GM23338 (cell line): ENCODE data around the gene ZNF484. TPM values are rescaled to one million over a fixed set of nuclear protein-coding genes. Genes with fewer than 3 reads are reported as not detected.

Experiments used
- ATAC-seq: fragments of 200-7000 bp; cut with Tn5 transposase; 3 replicates; pipeline ENCODE4 v1.9.1; 2020
- DNase-seq: peaks from one replicate; pipeline ENCODE4 v3.0.0-alpha.2; 2015; ENCODE audit warnings: low spot score
- H2AFZ ChIP-seq: fragments of 200-600 bp; sonication (generic); 2 replicates; pipeline ENCODE4 v1.8.0; 2016; ENCODE audit warnings: antibody characterized with exemption, mild to moderate bottlenecking, moderate library complexity
- H3F3A ChIP-seq: fragments of 200-600 bp; sonication (generic); replicated peaks from 2 replicates; pipeline ENCODE4 v1.8.0; 2017; ENCODE audit warnings: antibody characterized with exemption, mixed run types, low read depth
- H3K27ac ChIP-seq: fragments of 200-600 bp; sonication (generic); 2 replicates; pipeline ENCODE4 v1.6.1; 2016; ENCODE audit warnings: low read depth
- H3K27me3 ChIP-seq: fragments of 200-600 bp; sonication (generic); 2 replicates; pipeline ENCODE4 v1.8.0; 2016; ENCODE audit warnings: mild to moderate bottlenecking, mixed run types, moderate library complexity; ENCODE audit not compliant: insufficient read depth
- H3K36me3 ChIP-seq: fragments of 200-600 bp; sonication (generic); 2 replicates; pipeline ENCODE4 v1.8.0; 2016; ENCODE audit warnings: mild to moderate bottlenecking; ENCODE audit not compliant: insufficient read depth
- H3K4me1 ChIP-seq: fragments of 200-600 bp; sonication (generic); 2 replicates; pipeline ENCODE4 v1.8.0; 2016; ENCODE audit warnings: mild to moderate bottlenecking, moderate library complexity; ENCODE audit not compliant: insufficient read depth
- H3K4me2 ChIP-seq: fragments of 200-600 bp; sonication (generic); 2 replicates; pipeline ENCODE4 v1.7.1; 2017; ENCODE audit warnings: mixed run types
- H3K4me3 ChIP-seq: fragments of 200-600 bp; sonication (generic); 2 replicates; pipeline ENCODE4 v1.6.1; 2016; ENCODE audit warnings: mixed run types
- H3K79me2 ChIP-seq: fragments of 200-600 bp; sonication (generic); replicated peaks from 2 replicates; pipeline ENCODE4 v1.8.0; 2017; ENCODE audit warnings: mild to moderate bottlenecking; ENCODE audit not compliant: insufficient read depth
- H3K9me2 ChIP-seq: fragments of 200-600 bp; sonication (generic); 2 replicates; pipeline ENCODE4 v1.8.0; 2017; ENCODE audit not compliant: insufficient read depth
- H4K20me1 ChIP-seq: fragments of 200-600 bp; sonication (generic); replicated peaks from 2 replicates; pipeline ENCODE4 v1.8.0; 2017; ENCODE audit warnings: mild to moderate bottlenecking; ENCODE audit not compliant: insufficient read depth
- H3K27ac Mint-ChIP-seq: 2 replicates; pipeline ENCODE4 v1.8.0; 2020; ENCODE audit warnings: inconsistent platforms, mild to moderate bottlenecking, moderate library complexity, mixed read lengths
- H3K27me3 Mint-ChIP-seq: 3 replicates; pipeline ENCODE4 v1.8.0; 2022; ENCODE audit warnings: low read depth, mild to moderate bottlenecking, moderate library complexity, mixed read lengths, inconsistent platforms; ENCODE audit not compliant: insufficient read depth, poor library complexity
- H3K36me3 Mint-ChIP-seq: 3 replicates; pipeline ENCODE4 v1.8.0; 2021; ENCODE audit warnings: low read depth, mild to moderate bottlenecking, inconsistent platforms, moderate library complexity, mixed read lengths
- H3K4me1 Mint-ChIP-seq: 3 replicates; pipeline ENCODE4 v1.8.0; 2020; ENCODE audit warnings: mild to moderate bottlenecking, inconsistent platforms, mixed read lengths
- H3K4me3 Mint-ChIP-seq: 3 replicates; pipeline ENCODE4 v1.8.0; 2021; ENCODE audit warnings: moderate library complexity, mild to moderate bottlenecking, inconsistent platforms, mixed read lengths
- H3K9me3 Mint-ChIP-seq: 3 replicates; pipeline ENCODE4 v1.8.0; 2020; ENCODE audit warnings: moderate library complexity, mild to moderate bottlenecking, inconsistent platforms, mixed read lengths
- CREB1 ChIP-seq: fragments of 250-450 bp; sonication (Bioruptor Pico); IDR thresholded peaks from 2 replicates; pipeline ENCODE4 v1.5.0; 2020; ENCODE audit warnings: low read depth, mild to moderate bottlenecking, moderate library complexity
- CTCF ChIP-seq, 2 experiments: fragments of 200-600 bp in 1 of 2; sonication (generic) in 1 of 2; conservative IDR thresholded peaks; 2 replicates each; pipeline versions ENCODE4 v1.5.1 to v1.6.1; 2016 to 2017; ENCODE audit warnings: antibody characterized with exemption in 2 of 2, low read depth in 2 of 2, mild to moderate bottlenecking in 2 of 2, moderate library complexity in 1 of 2
- ETS1 ChIP-seq: IDR thresholded peaks from 2 replicates; pipeline ENCODE4 v1.6.1; 2016; ENCODE audit warnings: antibody characterized with exemption
- EZH2 ChIP-seq: fragments of 200-600 bp; sonication (generic); IDR thresholded peaks from one replicate; pipeline ENCODE4 v1.8.0; 2017; ENCODE audit warnings: antibody characterized with exemption, mild to moderate bottlenecking, low read depth; ENCODE audit not compliant: unreplicated experiment
- EZH2phosphoT487 ChIP-seq: fragments of 200-600 bp; sonication (generic); IDR thresholded peaks from one replicate; pipeline ENCODE4 v1.8.1; 2018; ENCODE audit warnings: antibody characterized with exemption; ENCODE audit not compliant: unreplicated experiment
- JUNB ChIP-seq: IDR thresholded peaks from one replicate; pipeline ENCODE4 v1.6.1; 2016; ENCODE audit warnings: antibody characterized with exemption; ENCODE audit not compliant: unreplicated experiment
- NANOG ChIP-seq: IDR thresholded peaks from 2 replicates; pipeline ENCODE4 v1.6.1; 2016; ENCODE audit warnings: antibody characterized with exemption, borderline replicate concordance
- POLR2AphosphoS5 ChIP-seq: IDR thresholded peaks from 2 replicates; pipeline ENCODE4 v1.6.1; 2016; ENCODE audit warnings: antibody characterized with exemption, low read depth
- REST ChIP-seq: IDR thresholded peaks from one replicate; pipeline ENCODE4 v1.6.1; 2018; ENCODE audit warnings: antibody characterized with exemption; ENCODE audit not compliant: unreplicated experiment
- STAT1 ChIP-seq: IDR thresholded peaks from one replicate; pipeline ENCODE4 v1.6.1; 2016; ENCODE audit warnings: antibody characterized with exemption; ENCODE audit not compliant: unreplicated experiment
- ZNF114 ChIP-seq: fragments of 250-450 bp; sonication (Bioruptor Pico); IDR thresholded peaks from 2 replicates; pipeline ENCODE4 v1.5.0; 2020; ENCODE audit warnings: mild to moderate bottlenecking, moderate library complexity
- ZNF331 ChIP-seq: fragments of 250-450 bp; sonication (Bioruptor Pico); IDR thresholded peaks from 2 replicates; pipeline ENCODE4 v1.5.0; 2020; ENCODE audit warnings: low read depth, mild to moderate bottlenecking, moderate library complexity
- ZNF462 ChIP-seq: fragments of 250-450 bp; sonication (Bioruptor Pico); IDR thresholded peaks from 2 replicates; pipeline ENCODE4 v1.5.0; 2020; ENCODE audit warnings: mild to moderate bottlenecking, moderate library complexity
- polyA plus RNA-seq: library from polyadenylated mRNA; unstranded; fragments of >200 nt; fragmentation: Nextera tagmentation; extraction: Ambion mirVana; gene quantifications from 2 replicates; pipeline ENCODE4 v1.2.1, GENCODE V29; 2016
- total RNA-seq: library from RNA; depleted of rRNA; stranded (reverse); fragments of >200 nt; shearing (Covaris generic); gene quantifications from 2 replicates; pipeline ENCODE4 v1.2.3, GENCODE V29; 2014

The ZNF484 gene
- total and polyA plus RNA-seq, 2 experiments from 2014 or later = 4.2 to 19.4 TPM

- no peaks in the 10 kb centered on the region for H4K20me1 ChIP-seq
- no peaks in the 10 kb centered on the region for H3K36me3 ChIP-seq
- no peak overlapping the region for H3K4me3 Mint-ChIP-seq
- H3K9me2 ChIP-seq = no peaks in the 10 kb centered on the region
- H3K9me3 Mint-ChIP-seq = no peaks in the 10 kb centered on the region
- H3K27me3 Mint-ChIP-seq = peaks cover 5% of the 10 kb centered on the region
- no peak overlapping the region for H3K27ac ChIP-seq
- no peaks in the 10 kb centered on the region for H3K36me3 Mint-ChIP-seq
- H3K79me2 ChIP-seq = no peaks in the 10 kb centered on the region
- no peaks in the 10 kb centered on the region; the same call in 1 of the 2 replicates for H3K4me1 ChIP-seq
- no peaks in the 10 kb centered on the region for H3K27me3 ChIP-seq
- H3K4me1 Mint-ChIP-seq = peaks cover 5% of the 10 kb centered on the region; the same call in 2 of the 3 replicates
- TF ChIP-seq POLR2AphosphoS5 (no peak), ZNF331 (CRISPR knock-in tag) (no peak), JUNB (no peak), EZH2phosphoT487 (no peak), EZH2 (no peak), STAT1 (no peak), ZNF462 (no peak), CREB1 (CRISPR knock-in tag) (no peak), NANOG (no peak), CTCF (conservative IDR thresholded peaks at IDR 0.05; ENCODE audit: low read depth in 2 of 2) (no peak), ETS1 (no peak), ZNF114 (CRISPR knock-in tag) (no peak), REST (no peak)
- DNase-seq (no peak), ATAC-seq (no peak)
- H3K4me2 ChIP-seq = no peak overlapping the region
- no peaks in the 10 kb centered on the region for H3F3A ChIP-seq
- H2AFZ ChIP-seq = no peak overlapping the region
- no peak overlapping the region for H3K27ac Mint-ChIP-seq
- H3K4me3 ChIP-seq = no peak overlapping the region
Observed at GRCh38 chr9:92820964-92821363, 56.9 kb downstream of the ZNF484 start.
